ENCODE data around the gene AUH. TPM values are rescaled to one million over a fixed set of nuclear protein-coding genes. Genes with fewer than 3 reads are reported as not detected.
A peak's percentile ranks its signal among the peaks of the same experiment; 100 is the strongest.

Gene AUH
- total RNA-seq, 6 donors from 2014 or later: 13.7 to 38.5 (median 24.4) TPM

DNA sequence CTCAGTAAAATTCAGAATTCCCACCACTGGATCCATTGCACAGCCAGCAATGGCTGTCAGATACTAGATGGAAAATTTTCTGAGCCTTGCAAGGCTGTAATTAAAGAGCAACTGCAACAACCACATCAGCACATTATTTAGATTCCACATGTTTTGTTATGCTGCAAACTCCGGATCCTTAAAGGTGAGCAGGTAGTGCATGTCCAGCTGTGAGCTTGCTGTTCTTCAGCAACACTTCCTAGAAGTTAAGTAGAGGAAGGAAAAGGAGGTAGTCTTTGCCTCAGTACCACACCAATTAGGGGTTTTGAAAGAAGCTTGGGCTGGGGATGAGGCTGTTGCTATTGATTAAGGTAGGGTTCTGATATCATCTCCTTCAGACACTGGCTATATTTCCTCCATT lies 144.3 kb downstream of the AUH start:
- DNase-seq (no peak), ATAC-seq (ENCODE audit: low FRiP score in 2 of 2) (no peak)
- Histone ChIP-seq H3K4me1 (no peaks in the 10 kb centered on the region), H3K27me3 (no peaks in the 10 kb centered on the region), H3K36me3 (peaks cover 0 to 22% (median 2%) of the 10 kb centered on the region in 4 donors), H3K9me3 (no peaks in the 10 kb centered on the region), H3K27ac (no peak overlapping the region), H3K4me3 (no peak overlapping the region)
- TF ChIP-seq, protein P1, sequence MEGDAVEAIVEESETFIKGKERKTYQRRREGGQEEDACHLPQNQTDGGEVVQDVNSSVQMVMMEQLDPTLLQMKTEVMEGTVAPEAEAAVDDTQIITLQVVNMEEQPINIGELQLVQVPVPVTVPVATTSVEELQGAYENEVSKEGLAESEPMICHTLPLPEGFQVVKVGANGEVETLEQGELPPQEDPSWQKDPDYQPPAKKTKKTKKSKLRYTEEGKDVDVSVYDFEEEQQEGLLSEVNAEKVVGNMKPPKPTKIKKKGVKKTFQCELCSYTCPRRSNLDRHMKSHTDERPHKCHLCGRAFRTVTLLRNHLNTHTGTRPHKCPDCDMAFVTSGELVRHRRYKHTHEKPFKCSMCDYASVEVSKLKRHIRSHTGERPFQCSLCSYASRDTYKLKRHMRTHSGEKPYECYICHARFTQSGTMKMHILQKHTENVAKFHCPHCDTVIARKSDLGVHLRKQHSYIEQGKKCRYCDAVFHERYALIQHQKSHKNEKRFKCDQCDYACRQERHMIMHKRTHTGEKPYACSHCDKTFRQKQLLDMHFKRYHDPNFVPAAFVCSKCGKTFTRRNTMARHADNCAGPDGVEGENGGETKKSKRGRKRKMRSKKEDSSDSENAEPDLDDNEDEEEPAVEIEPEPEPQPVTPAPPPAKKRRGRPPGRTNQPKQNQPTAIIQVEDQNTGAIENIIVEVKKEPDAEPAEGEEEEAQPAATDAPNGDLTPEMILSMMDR (IDR thresholded peaks at IDR 0.05): no peak
- WGBS, 2 donors: 93 to 94% methylated on average over 1 of the region's 1 CpG

- no peak for ATAC-seq (ENCODE audit: low FRiP score in 2 of 2)
- H3K4me1 ChIP-seq: no peaks in the 10 kb centered on the region
- TF ChIP-seq EP300 (IDR thresholded peaks at IDR 0.05): no peak
- TF ChIP-seq POLR2A (IDR thresholded peaks at IDR 0.05): no peak
- TF ChIP-seq POLR2AphosphoS5 (IDR thresholded peaks at IDR 0.05): no peak
- TF ChIP-seq, protein P1 (IDR thresholded peaks at IDR 0.05): no peak
- no peak for DNase-seq
- H3K4me3 ChIP-seq: no peak overlapping the region
- no peaks in the 10 kb centered on the region for H3K27me3 ChIP-seq
- H3K36me3 ChIP-seq: peaks cover 0 to 16% (median 0%) of the 10 kb centered on the region in 4 donors
- 68 to 71% methylated on average over 3 of the region's 3 CpGs for WGBS, 2 donors
- H3K9me3 ChIP-seq: no peaks in the 10 kb centered on the region
- no peak overlapping the region for H3K27ac ChIP-seq
These were observed 146.9 kb downstream of the AUH start for GRCh38 chr9:91214867-91215266.

DNA sequence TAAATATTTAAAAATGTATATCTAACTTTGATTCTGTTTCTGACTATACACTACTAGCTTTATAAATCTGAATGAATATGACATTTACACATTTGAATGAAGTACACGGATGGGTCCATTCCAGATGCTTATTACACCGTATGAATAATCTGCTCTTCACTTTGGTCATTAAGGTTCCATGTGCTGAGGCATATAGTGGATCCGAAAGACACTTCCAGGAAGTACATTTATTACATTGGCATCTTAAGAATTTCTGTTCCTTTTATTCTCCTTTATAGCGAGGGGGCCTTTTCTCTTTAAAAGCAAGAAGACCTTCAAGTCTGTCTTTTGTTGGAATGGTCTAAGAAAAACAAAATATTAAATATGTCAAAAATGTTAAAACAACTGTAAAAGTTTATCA lies 147.6 kb downstream of the AUH start:
- H3K27ac ChIP-seq: no peak overlapping the region
- TF ChIP-seq POLR2A (IDR thresholded peaks at IDR 0.05) (no peak), POLR2AphosphoS5 (IDR thresholded peaks at IDR 0.05) (no peak), EP300 (IDR thresholded peaks at IDR 0.05) (no peak)
- TF ChIP-seq, protein P1 (IDR thresholded peaks at IDR 0.05): no peak
- peaks cover 0 to 9% (median 0%) of the 10 kb centered on the region in 4 donors for H3K36me3 ChIP-seq
- no peak overlapping the region for H3K4me3 ChIP-seq
- DNase-seq (no peak), ATAC-seq (ENCODE audit: low FRiP score in 2 of 2) (no peak)
- no peaks in the 10 kb centered on the region for H3K27me3 ChIP-seq
- 95 to 97% methylated on average over 4 of the region's 4 CpGs for WGBS, 2 donors
- no peaks in the 10 kb centered on the region for H3K4me1 ChIP-seq
- no peaks in the 10 kb centered on the region for H3K9me3 ChIP-seq

- H3K4me1 ChIP-seq: peaks cover 5 to 13% (median 11%) of the 10 kb centered on the region in 4 donors
- peaks cover 0 to 5% (median 0%) of the 10 kb centered on the region in 4 donors for H3K36me3 ChIP-seq
- no peaks in the 10 kb centered on the region for H3K27me3 ChIP-seq
- no peaks in the 10 kb centered on the region for H3K9me3 ChIP-seq
- WGBS, 2 donors: 85 to 92% methylated on average over 10 of the region's 10 CpGs
- ATAC-seq (ENCODE audit: low FRiP score in 2 of 2): no peak
- no peak for DNase-seq
- H3K4me3 ChIP-seq: peak overlapping the region in 1 of 4 donors; percentile 33
- TF ChIP-seq EP300 (IDR thresholded peaks at IDR 0.05): no peak
- no peak for TF ChIP-seq POLR2A (IDR thresholded peaks at IDR 0.05)
- TF ChIP-seq, protein P1 (IDR thresholded peaks at IDR 0.05): no peak
- no peak for TF ChIP-seq POLR2AphosphoS5 (IDR thresholded peaks at IDR 0.05)
- peak overlapping the region in 3 of 4 donors; percentile 21 to 76 (median 55) for H3K27ac ChIP-seq
These were observed 149.0 kb downstream of the AUH start for GRCh38 chr9:91212596-91213243.

DNA sequence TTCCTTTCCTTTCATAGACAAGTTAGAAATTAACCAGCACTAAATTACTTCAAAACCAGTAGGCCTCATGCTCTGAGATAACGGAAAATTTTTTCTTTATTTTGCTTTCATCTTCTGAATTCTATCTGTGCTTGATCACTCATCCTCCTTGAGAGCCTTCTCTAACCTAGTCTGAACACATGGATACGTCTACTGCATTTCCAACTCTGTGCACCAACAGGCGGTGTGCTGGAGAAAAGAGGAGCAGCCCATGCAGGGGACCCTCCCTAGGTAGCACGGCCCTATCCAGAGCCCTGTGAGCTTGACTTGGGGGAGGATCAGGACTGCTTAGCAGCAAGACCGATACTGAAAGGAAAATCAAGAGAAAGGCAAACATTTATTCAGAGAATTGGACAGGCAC lies 149.8 kb downstream of the AUH start:
- Histone ChIP-seq H3K9me3 (no peaks in the 10 kb centered on the region), H3K27ac (peak overlapping the region; percentile 3 to 76 (median 38)), H3K4me3 (peak overlapping the region in 1 of 4 donors; percentile 33), H3K36me3 (no peaks in the 10 kb centered on the region), H3K27me3 (no peaks in the 10 kb centered on the region), H3K4me1 (peaks cover 12 to 19% (median 17%) of the 10 kb centered on the region in 4 donors)
- TF ChIP-seq EP300 (IDR thresholded peaks at IDR 0.05) (no peak), POLR2A (IDR thresholded peaks at IDR 0.05) (no peak), POLR2AphosphoS5 (IDR thresholded peaks at IDR 0.05) (no peak)
- TF ChIP-seq, protein P1 (IDR thresholded peaks at IDR 0.05): no peak
- no peak for DNase-seq
- peak in 1 of 2 donors; percentile 54 for ATAC-seq (ENCODE audit: low FRiP score in 2 of 2)
- 58% methylated on average over 5 of the region's 5 CpGs for WGBS, 2 donors
